HFFc6 (cell line): ENCODE measurements around the gene RSAD1. TPM values are rescaled to one million over a fixed set of nuclear protein-coding genes. Genes with fewer than 3 reads are reported as not detected.
A peak's percentile ranks its signal among the peaks of the same experiment; 100 is the strongest.

Experiments
- DNase-seq: peaks from one replicate; pipeline ENCODE4 v3.0.0-alpha.2; 2018
- H3K27ac Mint-ChIP-seq: 2 replicates; pipeline ENCODE4 v1.8.0; 2020; ENCODE audit warnings: mild to moderate bottlenecking, mixed read lengths
- H3K27me3 Mint-ChIP-seq: 2 replicates; pipeline ENCODE4 v1.8.0; 2021; ENCODE audit warnings: mild to moderate bottlenecking, moderate library complexity, mixed read lengths; ENCODE audit not compliant: insufficient read depth
- H3K36me3 Mint-ChIP-seq: 2 replicates; pipeline ENCODE4 v1.8.0; 2021; ENCODE audit warnings: low read depth, mixed read lengths
- H3K4me1 Mint-ChIP-seq: 2 replicates; pipeline ENCODE4 v1.8.0; 2020; ENCODE audit warnings: low read depth, mixed read lengths
- H3K4me3 Mint-ChIP-seq: 2 replicates; pipeline ENCODE4 v1.8.0; 2020; ENCODE audit warnings: mild to moderate bottlenecking, moderate library complexity, mixed read lengths
- H3K9me3 Mint-ChIP-seq: 2 replicates; pipeline ENCODE4 v1.8.0; 2020; ENCODE audit warnings: mild to moderate bottlenecking, mixed read lengths
- CTCF ChIP-seq: fragments of 200-600 bp; sonication (generic); IDR thresholded peaks from 2 replicates; pipeline ENCODE4 v1.5.0; 2021; ENCODE audit warnings: antibody characterized with exemption, mild to moderate bottlenecking
- total RNA-seq, 6 experiments: library from RNA; stranded (reverse); fragmentation: NEBNext Ultra II Directional; extraction: Animal tissue kit (Norgen Biotek cat#: 25700); gene quantifications; 2 replicates in 1 of 6; 3 replicates in 5 of 6; pipeline ENCODE4 v1.2.3, GENCODE V29; 2021

Gene RSAD1
- total RNA-seq, 6 experiments from 2014 or later: 14.9 to 20.4 (median 17.5) TPM

- no peaks in the 10 kb centered on the region for H3K36me3 Mint-ChIP-seq
- H3K27ac Mint-ChIP-seq: peak overlapping the region; percentile 74
- peaks cover 5% of the 10 kb centered on the region for H3K27me3 Mint-ChIP-seq
- peaks cover 27% of the 10 kb centered on the region for H3K4me1 Mint-ChIP-seq
- no peaks in the 10 kb centered on the region for H3K9me3 Mint-ChIP-seq
- no peak for DNase-seq
- no peak for TF ChIP-seq CTCF
- H3K4me3 Mint-ChIP-seq: peak overlapping the region; percentile 88
These were observed 30.2 kb downstream of the RSAD1 start for GRCh38 chr17:50508573-50509460.

GRCh38 chr17:50511058-50511457 lies 32.4 kb downstream of the RSAD1 start:
- TF ChIP-seq CTCF: no peak
- peak; percentile 6 for DNase-seq
- H3K4me1 Mint-ChIP-seq: peaks cover 36% of the 10 kb centered on the region
- no peak overlapping the region; the same call in 1 of the 2 replicates for H3K4me3 Mint-ChIP-seq
- H3K27me3 Mint-ChIP-seq: peaks cover 5% of the 10 kb centered on the region
- no peaks in the 10 kb centered on the region for H3K9me3 Mint-ChIP-seq
- 0 out of 2 replicates have a peak, but pooled peaks cover 4% of the 10 kb centered on the region for H3K36me3 Mint-ChIP-seq
- no peak overlapping the region for H3K27ac Mint-ChIP-seq

- no peak for DNase-seq
- TF ChIP-seq CTCF: no peak
- H3K27me3 Mint-ChIP-seq: peaks cover 16% of the 10 kb centered on the region
- 0 out of 2 replicates have a peak, but pooled peaks cover 4% of the 10 kb centered on the region for H3K36me3 Mint-ChIP-seq
- H3K4me1 Mint-ChIP-seq: peaks cover 35% of the 10 kb centered on the region
- no peak overlapping the region for H3K4me3 Mint-ChIP-seq
- H3K9me3 Mint-ChIP-seq: no peaks in the 10 kb centered on the region
- H3K27ac Mint-ChIP-seq: no peak overlapping the region
These were observed 34.8 kb downstream of the RSAD1 start for GRCh38 chr17:50513495-50513894.

- H3K4me1 Mint-ChIP-seq: peaks cover 29% of the 10 kb centered on the region
- no peak overlapping the region for H3K4me3 Mint-ChIP-seq
- peaks cover 15% of the 10 kb centered on the region for H3K27me3 Mint-ChIP-seq
- DNase-seq: no peak
- no peak for TF ChIP-seq CTCF
- H3K9me3 Mint-ChIP-seq: no peaks in the 10 kb centered on the region
- H3K36me3 Mint-ChIP-seq: 0 out of 2 replicates have a peak, but pooled peaks cover 4% of the 10 kb centered on the region
- H3K27ac Mint-ChIP-seq: no peak overlapping the region
These were observed 35.7 kb downstream of the RSAD1 start for GRCh38 chr17:50514388-50514787.

- DNase-seq: no peak
- Mint-ChIP-seq H3K27ac (no peak overlapping the region), H3K36me3 (0 out of 2 replicates have a peak, but pooled peaks cover 4% of the 10 kb centered on the region), H3K9me3 (no peaks in the 10 kb centered on the region), H3K4me1 (peaks cover 29% of the 10 kb centered on the region), H3K27me3 (peaks cover 15% of the 10 kb centered on the region), H3K4me3 (no peak overlapping the region)
- TF ChIP-seq CTCF: no peak
These were observed 36.5 kb downstream of the RSAD1 start for GRCh38 chr17:50514936-50515702.
